TTC549 (cell line): ENCODE measurements around the gene MCF2L.

ENCODE experiments used
- FAIRE-seq: peaks from 2 replicates; lab custom pipeline; 2012; peaks lifted over from hg19 to GRCh38; lab: Jason Lieb, UNC

Gene MCF2L

DNA sequence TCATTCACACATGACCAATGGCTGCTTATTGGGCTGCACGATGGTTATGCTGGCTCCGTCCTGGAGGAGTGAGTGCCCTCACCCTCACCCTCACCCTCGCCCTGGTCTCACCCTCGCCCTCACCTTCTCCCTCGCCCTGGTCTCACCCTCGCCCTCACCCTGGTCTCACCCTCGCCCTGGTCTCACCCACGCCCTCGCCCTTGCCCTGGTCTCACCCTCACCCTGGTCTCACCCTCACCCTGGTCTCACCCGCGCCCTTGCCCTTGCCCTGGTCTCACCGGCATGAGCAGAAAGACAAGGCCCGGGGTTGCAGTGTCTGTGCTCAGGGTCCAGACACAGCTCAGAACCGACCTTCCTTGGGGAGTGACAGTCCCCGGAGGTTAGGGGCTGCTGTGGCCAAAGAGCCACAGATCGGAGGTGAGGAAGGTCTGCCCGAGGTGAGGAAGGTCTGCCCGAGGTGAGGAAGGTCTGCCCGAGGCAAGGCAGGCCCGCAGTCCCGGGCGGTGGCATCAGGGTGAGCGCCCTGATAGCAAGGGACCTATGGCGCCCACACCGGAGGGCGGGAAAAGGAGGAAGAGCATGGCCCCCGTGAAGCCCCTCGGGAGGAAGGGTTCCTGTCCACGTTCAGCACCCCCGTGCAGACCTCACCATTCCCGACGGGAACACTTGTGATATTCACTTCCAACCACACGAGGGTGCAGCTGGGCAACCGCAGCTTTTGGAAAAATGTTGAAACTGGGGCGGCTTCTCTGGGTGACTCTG is 65.6 kb downstream of the MCF2L start:
- no peak for FAIRE-seq

DNA sequence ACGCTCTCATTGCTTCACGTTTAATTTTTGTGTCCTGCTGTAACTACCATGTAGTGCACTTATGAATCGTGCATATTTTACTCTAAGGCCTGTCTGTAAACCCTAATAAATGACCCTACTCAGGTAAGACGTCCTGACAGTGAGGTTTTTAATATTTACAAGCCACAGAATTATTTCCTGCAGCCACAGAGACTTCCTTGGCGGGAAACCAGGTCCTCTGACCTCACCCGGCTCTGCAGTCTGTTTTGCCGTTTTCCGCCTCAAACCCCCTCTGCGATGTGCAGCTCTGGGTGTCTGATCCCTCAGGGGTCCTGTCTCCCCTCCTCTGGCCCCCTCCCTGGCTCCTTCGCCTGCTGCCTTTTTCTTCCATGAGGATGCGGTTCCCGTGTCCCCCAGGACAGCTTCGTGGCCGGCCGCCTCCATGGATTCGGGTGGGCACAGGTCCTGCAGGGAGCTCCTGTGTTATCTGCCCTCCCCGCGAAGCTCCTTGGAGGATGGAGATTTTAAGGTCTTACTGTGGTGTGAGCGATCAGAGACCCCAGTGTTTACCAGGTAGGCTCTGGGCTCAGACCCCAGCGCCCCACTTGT is 66.3 kb downstream of the MCF2L start:
- FAIRE-seq: no peak

DNA sequence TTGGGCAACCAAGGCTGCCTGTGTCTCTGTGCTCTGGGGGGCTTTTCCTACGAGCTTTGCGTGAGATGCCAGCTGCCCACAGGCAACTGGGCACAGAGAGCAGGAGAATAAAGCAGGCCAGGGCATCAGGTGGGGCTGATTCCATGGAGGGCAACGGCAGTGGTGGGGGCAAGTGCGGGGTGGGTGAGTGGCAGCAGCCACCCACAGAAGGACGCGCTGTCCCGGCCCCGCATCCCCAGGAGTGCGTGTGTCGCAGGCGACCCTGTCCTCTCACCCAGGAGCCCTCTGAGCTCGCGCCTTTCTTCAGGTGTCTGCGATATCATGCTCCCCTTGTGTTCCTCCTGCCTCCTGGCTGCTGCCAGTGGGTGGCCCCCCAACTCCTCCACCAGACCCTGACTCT is 67.4 kb downstream of the MCF2L start:
- no peak for FAIRE-seq

DNA sequence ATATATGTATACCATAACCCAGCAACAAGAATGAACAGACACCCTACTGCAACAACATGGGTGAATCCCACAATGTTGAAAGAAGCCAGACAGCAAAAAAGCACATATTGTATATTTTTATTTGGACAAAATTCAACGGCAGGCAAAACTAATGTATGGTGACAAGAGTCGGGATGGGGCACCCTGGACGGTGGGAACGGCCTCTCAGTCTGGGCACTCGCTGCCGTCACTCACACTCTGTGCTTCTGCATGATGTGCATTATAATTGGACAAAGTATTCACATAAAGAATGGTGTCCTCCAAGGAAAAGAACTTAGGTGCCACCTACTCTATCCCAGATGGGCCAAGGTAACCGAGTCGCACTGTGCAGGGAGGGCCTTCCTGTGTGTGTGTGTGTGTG is 71.0 kb downstream of the MCF2L start:
- no peak for FAIRE-seq

DNA sequence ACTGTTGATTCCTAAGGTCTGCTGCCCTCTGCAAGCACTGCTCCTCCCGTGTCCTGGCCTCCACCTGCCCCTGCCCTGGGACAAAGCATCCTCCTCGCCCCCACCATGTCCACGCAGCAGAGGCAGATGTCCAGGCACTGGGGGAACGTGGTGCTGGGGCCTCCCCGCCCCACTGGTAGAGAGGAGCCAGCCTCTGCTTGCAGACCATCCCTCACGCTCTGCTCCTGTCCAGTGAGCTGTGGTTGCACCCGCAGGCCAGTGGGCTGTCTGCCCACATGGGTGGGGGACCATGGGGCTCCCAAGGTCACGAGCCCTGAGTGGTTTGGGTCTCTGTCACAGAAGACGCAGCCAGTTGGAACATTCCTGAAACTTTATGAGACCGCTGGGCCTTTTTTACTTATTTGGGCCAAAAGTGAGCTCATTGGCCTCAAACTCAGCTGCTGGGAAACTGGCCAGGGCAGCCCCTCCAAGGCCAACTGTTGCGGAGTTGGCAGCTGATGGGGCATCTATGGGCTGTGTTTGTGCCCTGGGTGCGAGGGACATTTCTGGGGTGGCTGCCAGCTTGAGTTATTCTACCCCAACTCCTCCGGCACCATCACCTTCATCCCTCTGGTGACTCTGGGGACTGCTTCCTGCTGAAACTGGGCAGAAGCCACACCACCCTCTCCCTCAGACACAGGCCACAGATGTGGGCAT is 71.7 kb downstream of the MCF2L start:
- FAIRE-seq: no peak

DNA sequence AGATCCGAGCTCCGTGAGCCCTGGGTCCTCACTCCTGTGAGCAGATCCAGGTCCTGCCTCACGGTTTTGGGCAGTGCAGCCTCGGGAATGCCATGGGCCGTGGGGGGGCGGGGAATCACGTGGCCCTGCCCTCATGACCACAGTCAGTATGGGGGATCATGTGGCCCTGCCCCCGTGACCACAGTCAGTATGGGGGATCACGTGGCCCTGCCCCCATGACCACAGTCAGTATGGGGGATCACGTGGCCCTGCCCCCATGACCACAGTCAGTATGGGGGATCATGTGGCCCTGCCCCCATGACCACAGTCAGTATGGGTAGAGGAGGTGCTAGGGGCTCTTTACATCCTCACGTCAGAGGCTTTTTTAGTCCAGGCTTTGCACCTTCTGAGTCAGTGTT is 72.3 kb downstream of the MCF2L start:
- no peak for FAIRE-seq

DNA sequence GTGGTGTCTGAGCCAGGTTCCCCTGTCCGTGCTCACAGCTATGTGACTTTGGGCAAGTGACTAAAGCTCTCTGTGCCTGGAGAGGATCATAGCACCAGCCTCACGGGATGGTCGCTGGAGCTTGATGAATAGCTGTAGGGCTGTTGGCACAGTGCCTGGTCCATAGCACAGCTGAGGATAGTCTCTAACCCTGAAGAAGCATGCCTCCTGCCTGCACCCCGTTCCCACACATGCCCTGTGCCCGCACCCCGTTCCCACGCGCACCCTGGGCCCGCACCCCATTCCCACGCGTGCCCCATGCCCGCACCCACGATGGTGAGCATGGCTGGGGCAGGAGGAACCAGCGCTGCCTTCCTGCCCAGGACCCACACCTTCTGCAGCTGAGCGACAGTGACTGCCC is 72.9 kb downstream of the MCF2L start:
- no peak for FAIRE-seq

DNA sequence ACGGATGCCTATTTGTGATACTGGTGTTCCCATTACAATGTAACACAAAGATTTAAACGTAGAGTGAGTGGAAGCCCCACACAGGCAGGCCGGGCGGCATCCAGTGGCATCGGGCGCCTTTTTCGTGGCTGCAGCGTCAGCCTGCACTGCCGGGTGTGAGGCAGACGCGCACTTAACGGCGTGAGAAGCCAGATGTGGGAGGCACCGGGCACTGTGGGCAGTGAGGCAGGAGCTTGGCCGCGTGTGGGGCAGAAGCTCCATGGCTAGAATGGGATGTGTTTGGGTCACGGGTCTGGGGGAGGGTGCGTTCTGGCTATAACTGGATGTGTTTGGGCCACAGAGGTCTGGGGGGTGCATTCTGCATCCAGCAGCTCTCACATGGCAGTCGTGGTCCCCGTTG is 73.4 kb downstream of the MCF2L start:
- FAIRE-seq: no peak

- FAIRE-seq: no peak
Measured at GRCh38 chr13:113043001-113043630, 74.1 kb downstream of the MCF2L start.

- no peak for FAIRE-seq
Measured at GRCh38 chr13:113043931-113044330, 74.9 kb downstream of the MCF2L start.

DNA sequence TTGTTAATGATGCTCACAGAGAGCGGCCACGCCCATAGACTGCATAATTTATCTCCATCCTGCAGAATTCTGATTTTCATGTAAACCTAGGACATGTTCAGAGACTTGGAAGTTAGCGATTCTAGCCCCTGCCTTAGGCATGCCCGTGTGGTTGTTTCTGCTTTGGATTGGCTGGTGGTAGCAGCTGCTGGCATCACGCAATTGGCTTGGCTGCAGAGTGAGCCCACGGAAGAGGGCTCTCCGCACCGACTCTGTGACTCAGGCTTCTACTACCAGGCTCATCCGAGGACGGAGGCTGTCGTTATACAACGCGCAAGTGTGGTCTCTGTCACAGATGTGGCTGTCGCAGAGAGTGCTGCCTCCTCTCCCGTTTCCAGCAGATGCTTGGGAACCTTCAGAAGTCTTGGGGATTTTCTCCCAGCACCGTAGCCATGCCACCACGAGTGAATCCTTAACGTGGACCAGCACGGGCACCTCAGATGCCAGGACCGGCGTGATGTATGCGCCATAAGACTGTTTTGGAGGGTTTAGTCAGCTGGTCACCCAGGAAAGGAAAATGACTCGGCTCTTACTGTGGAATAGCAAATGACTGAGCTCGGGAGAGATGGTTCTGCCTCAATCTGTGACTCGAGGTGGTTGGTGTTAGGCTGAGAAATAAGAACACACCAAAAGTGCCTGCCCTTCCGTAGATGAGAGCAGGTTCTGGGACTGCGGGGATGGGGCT is 75.5 kb downstream of the MCF2L start:
- no peak for FAIRE-seq

- FAIRE-seq: no peak
Measured at GRCh38 chr13:113045251-113046127, 76.5 kb downstream of the MCF2L start.

DNA sequence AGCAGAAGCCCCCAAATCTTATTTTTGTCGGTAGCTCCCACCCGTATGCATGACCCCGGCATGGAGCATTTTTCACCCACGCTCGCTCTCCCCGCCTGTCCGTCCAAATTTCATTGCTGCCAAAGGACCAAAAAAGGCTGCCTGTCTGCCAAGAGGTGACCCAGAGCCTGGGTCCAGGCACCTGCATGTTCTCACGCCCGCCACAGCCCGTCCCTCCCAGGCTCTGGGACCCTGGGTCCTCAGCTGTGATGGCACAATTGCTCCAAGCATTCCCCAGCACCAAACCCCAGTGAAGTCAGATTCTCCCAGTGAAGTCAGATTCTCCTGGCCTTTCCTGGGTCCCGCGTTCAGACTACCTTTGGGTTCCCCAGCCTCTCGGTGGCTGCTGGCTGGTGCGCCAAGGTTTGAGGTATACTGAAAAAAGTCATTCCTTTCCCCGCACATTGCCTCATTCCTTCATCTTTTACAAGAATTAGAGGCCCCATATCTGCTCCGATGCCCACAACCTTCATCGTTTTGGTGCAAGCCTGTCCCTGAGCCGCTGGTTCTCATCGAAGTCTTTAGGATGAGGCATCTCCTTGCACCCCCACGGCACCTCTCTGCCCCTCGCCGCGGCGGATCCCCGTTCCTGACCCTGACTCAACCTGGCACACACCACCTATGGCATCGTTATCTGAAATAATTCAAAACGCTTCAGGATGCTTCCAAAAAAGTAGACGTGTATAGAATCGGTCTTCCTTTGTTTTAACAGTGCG is 77.3 kb downstream of the MCF2L start:
- FAIRE-seq: no peak

GRCh38 chr13:113046883-113047244 is 77.8 kb downstream of the MCF2L start:
- no peak for FAIRE-seq

- FAIRE-seq: no peak
Measured at GRCh38 chr13:113047587-113047986, 78.6 kb downstream of the MCF2L start.

GRCh38 chr13:113048766-113049165 is 79.8 kb downstream of the MCF2L start:
- no peak for FAIRE-seq

GRCh38 chr13:113049521-113049941 is 80.5 kb downstream of the MCF2L start:
- no peak for FAIRE-seq

DNA sequence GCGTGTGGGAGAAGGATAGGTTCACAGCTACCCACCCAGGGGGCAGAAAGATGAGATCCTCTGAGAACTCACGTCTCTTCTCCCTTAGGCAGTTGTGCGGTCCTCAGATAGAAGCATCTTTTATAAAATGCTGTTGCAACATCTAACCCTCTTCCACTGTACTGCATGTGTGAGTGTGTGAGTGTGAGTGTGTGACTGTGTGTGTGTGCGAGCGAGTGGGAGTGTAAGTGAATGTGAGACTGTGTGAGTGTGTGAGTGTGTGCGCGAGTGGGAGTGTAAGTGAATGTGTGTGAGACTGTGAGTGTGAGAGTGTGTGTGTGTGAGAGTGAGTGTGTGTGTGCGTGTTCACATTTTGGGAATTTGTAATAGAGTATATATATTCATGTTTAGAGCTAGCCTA is 81.0 kb downstream of the MCF2L start:
- no peak for FAIRE-seq

DNA sequence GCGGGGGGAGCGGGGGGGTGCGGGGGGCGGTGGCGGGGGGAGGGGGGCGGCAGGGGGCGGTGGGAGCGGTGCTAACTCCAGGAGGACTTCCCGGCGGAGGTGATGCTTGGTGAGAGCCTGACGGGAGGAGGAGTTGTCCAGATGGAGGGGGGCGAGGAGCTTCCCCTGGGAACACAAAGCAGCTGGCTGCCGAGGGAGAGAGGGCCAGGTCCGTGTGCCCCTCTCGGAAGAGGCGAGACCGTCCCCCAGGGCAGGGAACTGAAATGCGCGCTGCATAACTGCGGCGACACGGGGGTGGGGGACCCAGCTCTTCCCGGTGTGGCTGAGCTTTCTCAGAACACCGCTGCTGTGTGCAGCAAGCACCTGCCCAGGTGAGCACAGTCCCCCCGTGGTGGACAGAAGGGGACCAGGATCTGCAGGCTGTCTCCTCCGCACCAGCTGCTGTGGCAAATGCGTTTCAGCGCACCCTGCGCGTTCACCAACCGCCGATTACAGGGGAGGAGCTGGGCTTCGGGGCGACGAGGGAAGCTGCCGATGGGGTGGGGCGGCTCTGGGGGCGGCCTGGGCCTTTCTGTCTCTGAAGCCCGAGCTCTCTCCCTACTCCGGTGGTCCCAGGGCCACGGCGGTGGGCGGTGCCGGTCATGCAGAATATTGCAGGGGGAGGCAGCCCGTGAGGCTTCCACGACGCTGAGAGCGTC is 81.9 kb downstream of the MCF2L start:
- no peak for FAIRE-seq

DNA sequence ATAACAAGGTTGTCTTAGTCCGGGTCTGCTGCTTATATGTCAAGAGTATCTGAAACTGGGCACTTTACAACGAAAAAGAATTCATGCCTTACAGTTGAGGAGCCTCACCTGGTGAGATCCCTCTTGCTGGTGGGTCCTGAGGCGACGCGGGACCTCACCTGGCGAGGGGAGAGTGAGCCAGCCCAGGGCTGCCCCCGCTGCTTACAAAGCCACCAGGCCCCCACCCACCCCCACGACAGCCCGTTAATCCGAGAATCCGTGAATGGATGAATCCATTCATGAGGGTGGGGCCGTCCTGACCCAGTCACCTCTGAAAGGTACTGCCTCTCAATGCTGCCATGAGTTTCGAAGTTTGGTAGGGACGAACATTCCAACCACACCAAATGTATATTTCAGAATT is 82.6 kb downstream of the MCF2L start:
- no peak for FAIRE-seq
